Loucy (cell line): Measurements from ENCODE around the gene CYP2A6.
"Not testable (repeated sequence)": the region's sequence is repeated elsewhere in the genome, so short reads cannot be mapped to it uniquely, and the experiment has no call there.

Experiments used
- CTCF ChIP-seq: fragments of 200-600 bp; sonication (generic); conservative IDR thresholded peaks from 2 replicates; pipeline ENCODE4 v1.5.1; 2014; ENCODE audit warnings: mild to moderate bottlenecking, antibody characterized with exemption, low read length
- EZH2phosphoT487 ChIP-seq: fragments of 200-600 bp; IDR thresholded peaks from 2 replicates; pipeline ENCODE4 v1.6.1; 2018; ENCODE audit warnings: antibody characterized with exemption, mild to moderate bottlenecking, moderate library complexity, borderline replicate concordance

GRCh38 chr19:40896843-40897789 lies 46.9 kb upstream of the CYP2A6 start:
- not testable (repeated sequence) for TF ChIP-seq CTCF, EZH2phosphoT487
